AG09319 (cell line): ENCODE measurements around the gene ATG14.
"Not testable (repeated sequence)": the region's sequence is repeated elsewhere in the genome, so short reads cannot be mapped to it uniquely, and the experiment has no call there.

Experiments
- DNase-seq: peaks from one replicate; pipeline ENCODE4 v3.0.0-alpha.2; 2010; ENCODE audit warnings: low read depth; ENCODE audit errors: extremely low read depth
- CTCF ChIP-seq: IDR thresholded peaks from 2 replicates; pipeline ENCODE4 v1.5.1; 2011; ENCODE audit warnings: low read depth, mild to moderate bottlenecking, inconsistent platforms, low read length, moderate library complexity

The ATG14 gene

DNA sequence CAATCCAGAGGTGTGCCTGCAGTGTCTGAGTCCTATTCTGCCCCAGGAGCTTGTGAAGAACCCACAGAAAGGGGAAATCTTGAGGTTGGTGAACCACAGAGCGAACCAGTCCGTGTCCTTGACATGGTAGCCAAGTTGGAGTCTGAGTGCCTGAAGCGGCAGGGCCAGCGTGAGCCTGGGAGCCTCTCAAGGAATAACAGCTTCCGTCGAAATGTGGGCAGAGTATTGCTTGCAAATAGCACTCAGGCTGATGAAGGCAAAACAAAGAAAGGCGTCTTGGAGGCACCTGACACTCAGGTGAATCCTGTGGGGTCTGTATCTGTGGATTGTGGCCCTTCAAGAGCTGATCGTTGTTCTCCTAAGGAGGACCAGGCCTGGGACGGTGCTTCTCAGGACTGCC is 60.5 kb downstream of the ATG14 start:
- no peak for DNase-seq
- TF ChIP-seq CTCF, result no peak

- no peak for TF ChIP-seq CTCF
- no peak for DNase-seq
These were observed 61.2 kb downstream of the ATG14 start for GRCh38 chr14:55350461-55350860.

DNA sequence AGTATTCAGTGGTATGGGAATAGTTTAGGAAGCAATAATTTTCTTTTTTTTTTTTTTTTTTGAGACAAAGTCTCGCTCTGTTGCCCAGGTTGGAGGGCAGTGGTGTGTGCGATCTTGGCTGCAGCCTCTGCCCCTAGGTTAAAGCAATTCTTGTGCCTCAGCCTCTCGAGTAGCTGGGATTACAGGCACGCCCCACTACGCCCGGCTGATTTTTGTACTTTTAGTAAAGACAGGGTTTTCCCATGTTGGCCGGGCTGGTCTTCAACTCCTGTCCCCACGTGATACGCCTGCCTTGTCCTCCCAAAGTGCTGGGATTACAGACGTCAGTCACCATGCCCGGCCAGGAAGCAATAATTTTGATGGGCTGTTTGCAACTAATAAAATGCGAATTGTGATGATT is 62.1 kb downstream of the ATG14 start:
- no peak for DNase-seq

GRCh38 chr14:55348766-55349453 is 62.7 kb downstream of the ATG14 start:
- TF ChIP-seq CTCF, result no peak
- no peak for DNase-seq

More for the DNA sequence above, 62.1 kb downstream of the ATG14 start:
- no peak for TF ChIP-seq CTCF

DNA sequence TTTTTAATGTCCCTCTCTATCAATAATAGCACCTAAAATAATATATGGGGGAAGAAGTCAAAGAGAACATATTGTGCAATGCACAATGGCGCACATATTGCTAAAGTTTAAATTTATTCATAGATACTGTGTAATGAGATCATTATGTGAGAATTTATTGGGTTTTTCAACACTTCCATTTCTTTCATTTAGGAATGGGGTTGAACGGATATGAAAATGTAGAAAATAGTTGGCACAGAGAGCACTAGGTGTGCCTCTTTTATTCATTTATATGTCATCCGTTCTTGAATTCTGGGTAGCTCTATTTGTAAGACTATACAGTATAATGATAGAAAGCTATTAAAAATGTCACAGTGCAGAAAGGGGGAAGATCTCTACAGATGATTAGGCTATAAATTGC is 63.9 kb downstream of the ATG14 start:
- DNase-seq, result no peak

GRCh38 chr14:55347040-55347439 is 64.6 kb downstream of the ATG14 start:
- TF ChIP-seq CTCF, result no peak
- DNase-seq, result no peak

More for the DNA sequence above, 63.9 kb downstream of the ATG14 start:
- no peak for TF ChIP-seq CTCF

DNA sequence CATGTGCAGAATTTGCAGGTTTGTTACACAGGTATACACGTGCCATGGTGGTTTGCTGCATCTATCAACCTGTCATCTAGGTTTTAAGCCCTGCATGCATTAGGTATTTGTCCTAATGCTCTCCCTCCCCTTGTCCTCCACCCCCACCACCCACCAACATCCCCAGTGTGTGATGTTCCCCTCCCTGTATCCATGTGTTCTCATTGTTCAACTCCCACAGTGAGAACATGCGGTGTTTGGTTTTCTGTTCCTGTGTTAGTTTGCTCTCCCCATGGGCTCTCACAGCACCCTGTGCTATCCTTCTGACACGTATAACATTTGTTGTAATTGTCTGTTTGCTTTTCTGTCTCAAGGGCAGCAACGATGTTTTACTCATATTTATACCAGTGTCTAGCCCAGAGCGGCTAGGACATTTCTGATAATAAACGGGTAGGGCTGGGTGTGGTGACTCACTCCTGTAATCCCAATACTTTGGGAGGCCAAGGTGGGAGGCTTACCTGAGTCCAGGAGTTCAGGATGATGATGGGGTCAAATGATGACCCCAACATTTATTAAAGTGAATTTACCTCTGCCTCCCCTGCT is 67.0 kb downstream of the ATG14 start:
- not testable (repeated sequence) for DNase-seq

- no peak for DNase-seq
- no peak for TF ChIP-seq CTCF
These were observed 69.8 kb downstream of the ATG14 start for GRCh38 chr14:55341781-55342180.
